ENCODE results near the gene KCNJ4.
A peak's percentile ranks its signal among the peaks of the same experiment; 100 is the strongest.
"Not testable (repeated sequence)": the region's sequence is repeated elsewhere in the genome, so short reads cannot be mapped to it uniquely, and the experiment has no call there.

KCNJ4 gene

DNA sequence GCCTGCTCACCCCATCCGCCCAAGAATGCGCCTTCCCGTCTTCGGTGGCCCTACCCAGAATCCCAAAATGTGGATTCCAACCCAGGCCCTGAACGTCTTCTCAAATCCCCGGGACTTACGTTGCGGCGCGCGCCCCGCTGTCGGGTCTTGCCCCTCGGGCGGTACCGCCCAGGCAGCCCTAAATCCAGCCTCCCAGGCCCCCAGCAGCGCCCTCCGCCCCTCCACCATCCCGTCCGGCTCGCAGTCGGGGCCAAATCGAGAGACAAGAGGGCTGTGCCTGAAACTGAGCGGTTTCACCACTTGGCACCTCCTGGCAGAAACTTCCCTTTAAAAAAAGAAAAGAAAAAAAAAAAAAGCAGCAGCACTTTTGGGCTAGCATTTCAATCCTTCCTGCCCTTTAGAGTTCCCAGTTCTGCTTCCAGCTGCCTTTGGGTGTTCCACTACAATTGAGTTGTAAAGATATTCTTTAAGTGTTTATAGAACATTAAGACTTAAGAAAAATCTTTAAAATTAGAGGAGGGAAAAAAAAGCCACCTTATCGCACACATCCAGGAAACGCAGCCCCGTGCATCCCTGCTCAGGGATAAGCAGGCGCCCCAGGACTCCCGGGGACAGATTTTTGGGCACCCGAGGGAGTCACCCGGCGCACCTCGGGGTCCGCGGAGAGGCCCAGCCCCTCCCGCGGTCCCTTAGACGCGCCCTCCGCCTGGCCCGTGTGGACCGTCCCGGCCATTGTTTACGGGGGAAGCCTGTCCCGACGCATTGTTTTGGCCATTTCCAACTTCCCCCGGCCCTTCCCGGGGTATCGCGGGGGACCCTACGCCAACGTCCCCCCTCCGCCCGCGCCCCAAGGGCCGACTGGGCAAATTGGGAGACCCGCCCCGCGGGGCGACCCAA is 57.6 kb downstream of the KCNJ4 start:
- H3K36me3 ChIP-seq (ENCODE audit: insufficient read depth, low read length), result no peaks in the 10 kb centered on the region
- ATAC-seq (ENCODE audit: insufficient read depth, low read depth) (peak; percentile 17; the same call in 1 of the 3 replicates), DNase-seq (no peak)
- no peaks in the 10 kb centered on the region for H3K9me3 ChIP-seq (ENCODE audit: insufficient read depth, low read length, severe bottlenecking)
- peak overlapping the region; percentile 47 to 60; a peak in 3 of 4 replicates for H3K4me3 ChIP-seq (ENCODE audit: low read depth in 1 of 2, low read length in 2 of 2)
- no peak for TF ChIP-seq EZH2 (IDR thresholded peaks at IDR 0.05; ENCODE audit: borderline replicate concordance, low read depth, low read length, severe bottlenecking)
- TF ChIP-seq, protein P1, sequence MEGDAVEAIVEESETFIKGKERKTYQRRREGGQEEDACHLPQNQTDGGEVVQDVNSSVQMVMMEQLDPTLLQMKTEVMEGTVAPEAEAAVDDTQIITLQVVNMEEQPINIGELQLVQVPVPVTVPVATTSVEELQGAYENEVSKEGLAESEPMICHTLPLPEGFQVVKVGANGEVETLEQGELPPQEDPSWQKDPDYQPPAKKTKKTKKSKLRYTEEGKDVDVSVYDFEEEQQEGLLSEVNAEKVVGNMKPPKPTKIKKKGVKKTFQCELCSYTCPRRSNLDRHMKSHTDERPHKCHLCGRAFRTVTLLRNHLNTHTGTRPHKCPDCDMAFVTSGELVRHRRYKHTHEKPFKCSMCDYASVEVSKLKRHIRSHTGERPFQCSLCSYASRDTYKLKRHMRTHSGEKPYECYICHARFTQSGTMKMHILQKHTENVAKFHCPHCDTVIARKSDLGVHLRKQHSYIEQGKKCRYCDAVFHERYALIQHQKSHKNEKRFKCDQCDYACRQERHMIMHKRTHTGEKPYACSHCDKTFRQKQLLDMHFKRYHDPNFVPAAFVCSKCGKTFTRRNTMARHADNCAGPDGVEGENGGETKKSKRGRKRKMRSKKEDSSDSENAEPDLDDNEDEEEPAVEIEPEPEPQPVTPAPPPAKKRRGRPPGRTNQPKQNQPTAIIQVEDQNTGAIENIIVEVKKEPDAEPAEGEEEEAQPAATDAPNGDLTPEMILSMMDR (IDR thresholded peaks at IDR 0.05; ENCODE audit: borderline replicate concordance, extremely low read depth, low read length, poor library complexity, severe bottlenecking), result no peak
- peaks cover 14% of the 10 kb centered on the region for H3K27me3 ChIP-seq (ENCODE audit: insufficient read depth, low read length, poor library complexity)
- H3K27ac ChIP-seq (ENCODE audit: low read length), result peak overlapping the region; percentile 2; the same call in 1 of the 2 replicates
- no peaks in the 10 kb centered on the region; the same call in 1 of the 2 replicates for H4K20me1 ChIP-seq (ENCODE audit: insufficient read depth, low read length)
- H3K4me1 ChIP-seq (ENCODE audit: insufficient read depth, low read length), result peaks cover 34% of the 10 kb centered on the region
- peak overlapping the region; percentile 65 for H3K4me2 ChIP-seq (ENCODE audit: insufficient read depth, low read length)
- H3K9ac ChIP-seq (ENCODE audit: low read depth, low read length), result peak overlapping the region; percentile 70
- H3K79me2 ChIP-seq (ENCODE audit: insufficient read depth, low read length), result peaks cover 19% of the 10 kb centered on the region
- peak overlapping the region; percentile 53 for H2AFZ ChIP-seq (ENCODE audit: low read depth, low read length)

DNA sequence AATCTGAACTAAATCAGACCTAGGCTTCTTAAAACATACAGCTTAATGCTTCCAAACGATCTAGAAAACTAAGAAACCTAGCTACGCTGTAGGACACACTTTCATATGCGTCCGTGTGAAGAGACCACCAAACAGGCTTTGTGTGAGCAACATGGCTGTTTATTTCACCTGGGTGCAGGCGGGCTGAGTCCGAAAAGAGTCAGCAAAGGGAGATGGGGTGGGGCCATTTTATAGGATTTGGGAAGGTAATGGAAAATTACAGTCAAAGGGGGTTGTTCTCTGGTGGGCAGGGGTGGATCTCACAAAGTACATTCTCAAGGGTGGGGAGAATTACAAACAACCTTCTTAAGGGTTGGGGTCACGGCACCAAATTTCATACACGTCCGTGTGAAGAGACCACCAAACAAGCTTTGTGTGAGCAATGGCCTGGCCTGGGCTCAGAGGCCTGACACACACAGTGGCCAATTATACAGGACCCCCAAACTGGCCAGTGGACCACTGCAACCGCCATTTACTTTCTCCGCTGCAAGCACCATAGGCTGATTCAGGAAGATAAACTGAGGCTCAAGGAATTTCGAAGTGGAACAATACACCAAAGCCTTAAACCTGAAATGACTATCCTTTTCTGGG is 58.4 kb downstream of the KCNJ4 start:
- Histone ChIP-seq H3K4me2 (ENCODE audit: insufficient read depth, low read length) (peak overlapping the region; percentile 65), H3K79me2 (ENCODE audit: insufficient read depth, low read length) (peaks cover 21% of the 10 kb centered on the region), H3K4me1 (ENCODE audit: insufficient read depth, low read length) (peaks cover 34% of the 10 kb centered on the region), H3K27me3 (ENCODE audit: insufficient read depth, low read length, poor library complexity) (peaks cover 14% of the 10 kb centered on the region)
- not testable (repeated sequence) for H3K9me3 ChIP-seq (ENCODE audit: insufficient read depth, low read length, severe bottlenecking); H4K20me1 ChIP-seq (ENCODE audit: insufficient read depth, low read length); H2AFZ ChIP-seq (ENCODE audit: low read depth, low read length); ATAC-seq (ENCODE audit: insufficient read depth, low read depth); H3K4me3 ChIP-seq (ENCODE audit: low read depth in 1 of 2, low read length in 2 of 2); H3K27ac ChIP-seq (ENCODE audit: low read length); DNase-seq; H3K36me3 ChIP-seq (ENCODE audit: insufficient read depth, low read length); H3K9ac ChIP-seq (ENCODE audit: low read depth, low read length)

- Histone ChIP-seq H3K4me1 (ENCODE audit: insufficient read depth, low read length) (peaks cover 34% of the 10 kb centered on the region), H3K9ac (ENCODE audit: low read depth, low read length) (peak overlapping the region; percentile 21; the same call in 1 of the 2 replicates), H3K4me2 (ENCODE audit: insufficient read depth, low read length) (peak overlapping the region; percentile 17; the same call in 1 of the 2 replicates), H3K79me2 (ENCODE audit: insufficient read depth, low read length) (peaks cover 24% of the 10 kb centered on the region)
- H3K27me3 ChIP-seq (ENCODE audit: insufficient read depth, low read length, poor library complexity); H3K9me3 ChIP-seq (ENCODE audit: insufficient read depth, low read length, severe bottlenecking); ATAC-seq (ENCODE audit: insufficient read depth, low read depth); H4K20me1 ChIP-seq (ENCODE audit: insufficient read depth, low read length); H3K4me3 ChIP-seq (ENCODE audit: low read depth in 1 of 2, low read length in 2 of 2); H2AFZ ChIP-seq (ENCODE audit: low read depth, low read length); H3K27ac ChIP-seq (ENCODE audit: low read length); DNase-seq; H3K36me3 ChIP-seq (ENCODE audit: insufficient read depth, low read length): not testable (repeated sequence)
Measured at GRCh38 chr22:38395944-38396343, 59.1 kb downstream of the KCNJ4 start.

- H3K9ac ChIP-seq (ENCODE audit: low read depth, low read length), result 0 out of 2 replicates have a peak overlapping the region, but pooled peaks have one; percentile 9
- not testable (repeated sequence) for H3K27me3 ChIP-seq (ENCODE audit: insufficient read depth, low read length, poor library complexity); DNase-seq; H3K4me3 ChIP-seq (ENCODE audit: low read depth in 1 of 2, low read length in 2 of 2); H3K36me3 ChIP-seq (ENCODE audit: insufficient read depth, low read length); H3K9me3 ChIP-seq (ENCODE audit: insufficient read depth, low read length, severe bottlenecking); ATAC-seq (ENCODE audit: insufficient read depth, low read depth); H4K20me1 ChIP-seq (ENCODE audit: insufficient read depth, low read length); H3K27ac ChIP-seq (ENCODE audit: low read length); H2AFZ ChIP-seq (ENCODE audit: low read depth, low read length)
- H3K4me1 ChIP-seq (ENCODE audit: insufficient read depth, low read length), result peaks cover 34% of the 10 kb centered on the region
- H3K4me2 ChIP-seq (ENCODE audit: insufficient read depth, low read length), result peak overlapping the region; percentile 31; the same call in 1 of the 2 replicates
- peaks cover 30% of the 10 kb centered on the region for H3K79me2 ChIP-seq (ENCODE audit: insufficient read depth, low read length)
Measured at GRCh38 chr22:38394929-38395624, 59.9 kb downstream of the KCNJ4 start.

- DNase-seq; H3K36me3 ChIP-seq (ENCODE audit: insufficient read depth, low read length); H3K27me3 ChIP-seq (ENCODE audit: insufficient read depth, low read length, poor library complexity); H3K4me3 ChIP-seq (ENCODE audit: low read depth in 1 of 2, low read length in 2 of 2); H3K27ac ChIP-seq (ENCODE audit: low read length); H3K9me3 ChIP-seq (ENCODE audit: insufficient read depth, low read length, severe bottlenecking); H3K4me2 ChIP-seq (ENCODE audit: insufficient read depth, low read length); H4K20me1 ChIP-seq (ENCODE audit: insufficient read depth, low read length); H2AFZ ChIP-seq (ENCODE audit: low read depth, low read length); H3K9ac ChIP-seq (ENCODE audit: low read depth, low read length); ATAC-seq (ENCODE audit: insufficient read depth, low read depth); H3K4me1 ChIP-seq (ENCODE audit: insufficient read depth, low read length): not testable (repeated sequence)
- peaks cover 11% of the 10 kb centered on the region; the same call in 1 of the 2 replicates for H3K79me2 ChIP-seq (ENCODE audit: insufficient read depth, low read length)
Measured at GRCh38 chr22:38389428-38389818, 65.6 kb downstream of the KCNJ4 start.

GRCh38 chr22:38388506-38389427 is 66.2 kb downstream of the KCNJ4 start:
- not testable (repeated sequence) for H2AFZ ChIP-seq (ENCODE audit: low read depth, low read length); DNase-seq; ATAC-seq (ENCODE audit: insufficient read depth, low read depth); H3K4me2 ChIP-seq (ENCODE audit: insufficient read depth, low read length); H3K4me1 ChIP-seq (ENCODE audit: insufficient read depth, low read length); H3K9me3 ChIP-seq (ENCODE audit: insufficient read depth, low read length, severe bottlenecking); H4K20me1 ChIP-seq (ENCODE audit: insufficient read depth, low read length); H3K36me3 ChIP-seq (ENCODE audit: insufficient read depth, low read length); H3K27me3 ChIP-seq (ENCODE audit: insufficient read depth, low read length, poor library complexity); H3K4me3 ChIP-seq (ENCODE audit: low read depth in 1 of 2, low read length in 2 of 2); H3K9ac ChIP-seq (ENCODE audit: low read depth, low read length); H3K27ac ChIP-seq (ENCODE audit: low read length)
- H3K79me2 ChIP-seq (ENCODE audit: insufficient read depth, low read length), result peaks cover 13% of the 10 kb centered on the region
